ENCODE data around the gene HOXA5. TPM values are rescaled to one million over a fixed set of nuclear protein-coding genes. Genes with fewer than 3 reads are reported as not detected.

HOXA5 gene
- total RNA-seq, 1 donor from 2014 or later, result not detected

- Histone ChIP-seq H3K27me3 (ENCODE audit: low read depth) (peaks cover 100% of the 10 kb centered on the region), H3K36me3 (no peaks in the 10 kb centered on the region), H3K9me3 (replicated peaks) (no peaks in the 10 kb centered on the region), H3K4me1 (peaks cover 62% of the 10 kb centered on the region), H3K27ac (replicated peaks) (no peak overlapping the region), H3K4me3 (no peak overlapping the region)
- no peak for DNase-seq
- no peak for TF ChIP-seq CTCF (IDR thresholded peaks at IDR 0.05; ENCODE audit: borderline replicate concordance)
- intact Hi-C loops (cut with micrococcal nuclease), result no loop called here
These were observed 3.2 kb upstream of the HOXA5 start for GRCh38 chr7:27146491-27147198.

GRCh38 chr7:27145914-27146412, 2.5 kb upstream of the HOXA5 start:
- Histone ChIP-seq H3K4me1 (peaks cover 55% of the 10 kb centered on the region), H3K4me3 (no peak overlapping the region), H3K9me3 (replicated peaks) (no peaks in the 10 kb centered on the region), H3K36me3 (no peaks in the 10 kb centered on the region), H3K27me3 (ENCODE audit: low read depth) (peaks cover 100% of the 10 kb centered on the region), H3K27ac (replicated peaks) (no peak overlapping the region)
- no peak for TF ChIP-seq CTCF (IDR thresholded peaks at IDR 0.05; ENCODE audit: borderline replicate concordance)
- DNase-seq, result no peak
- intact Hi-C loops (cut with micrococcal nuclease), result no loop called here

- Histone ChIP-seq H3K27me3 (ENCODE audit: low read depth) (peaks cover 100% of the 10 kb centered on the region), H3K4me3 (no peak overlapping the region), H3K27ac (replicated peaks) (no peak overlapping the region), H3K9me3 (replicated peaks) (no peaks in the 10 kb centered on the region), H3K4me1 (peaks cover 49% of the 10 kb centered on the region), H3K36me3 (no peaks in the 10 kb centered on the region)
- TF ChIP-seq CTCF (IDR thresholded peaks at IDR 0.05; ENCODE audit: borderline replicate concordance), result no peak
- intact Hi-C loops (cut with micrococcal nuclease), result no loop called here
- DNase-seq, result no peak
These were observed 1.9 kb upstream of the HOXA5 start for GRCh38 chr7:27145165-27145913.

GRCh38 chr7:27144781-27145164, 1.3 kb upstream of the HOXA5 start:
- no peak for DNase-seq
- Histone ChIP-seq H3K9me3 (replicated peaks) (no peaks in the 10 kb centered on the region), H3K4me1 (peaks cover 49% of the 10 kb centered on the region), H3K4me3 (no peak overlapping the region), H3K27me3 (ENCODE audit: low read depth) (peaks cover 100% of the 10 kb centered on the region), H3K27ac (replicated peaks) (no peak overlapping the region), H3K36me3 (no peaks in the 10 kb centered on the region)
- intact Hi-C loops (cut with micrococcal nuclease), result no loop called here
- TF ChIP-seq CTCF (IDR thresholded peaks at IDR 0.05; ENCODE audit: borderline replicate concordance), result no peak

GRCh38 chr7:27143950-27144780, 684 bp upstream of the HOXA5 start:
- Histone ChIP-seq H3K4me3 (peak overlapping the region; percentile 64), H3K27ac (replicated peaks) (no peak overlapping the region), H3K9me3 (replicated peaks) (no peaks in the 10 kb centered on the region), H3K36me3 (no peaks in the 10 kb centered on the region), H3K27me3 (ENCODE audit: low read depth) (peaks cover 100% of the 10 kb centered on the region), H3K4me1 (peaks cover 55% of the 10 kb centered on the region)
- intact Hi-C loops (cut with micrococcal nuclease), result no loop called here
- DNase-seq, result no peak
- TF ChIP-seq CTCF (IDR thresholded peaks at IDR 0.05; ENCODE audit: borderline replicate concordance), result no peak
